Measurements from ENCODE around the gene CNN2.

DNA sequence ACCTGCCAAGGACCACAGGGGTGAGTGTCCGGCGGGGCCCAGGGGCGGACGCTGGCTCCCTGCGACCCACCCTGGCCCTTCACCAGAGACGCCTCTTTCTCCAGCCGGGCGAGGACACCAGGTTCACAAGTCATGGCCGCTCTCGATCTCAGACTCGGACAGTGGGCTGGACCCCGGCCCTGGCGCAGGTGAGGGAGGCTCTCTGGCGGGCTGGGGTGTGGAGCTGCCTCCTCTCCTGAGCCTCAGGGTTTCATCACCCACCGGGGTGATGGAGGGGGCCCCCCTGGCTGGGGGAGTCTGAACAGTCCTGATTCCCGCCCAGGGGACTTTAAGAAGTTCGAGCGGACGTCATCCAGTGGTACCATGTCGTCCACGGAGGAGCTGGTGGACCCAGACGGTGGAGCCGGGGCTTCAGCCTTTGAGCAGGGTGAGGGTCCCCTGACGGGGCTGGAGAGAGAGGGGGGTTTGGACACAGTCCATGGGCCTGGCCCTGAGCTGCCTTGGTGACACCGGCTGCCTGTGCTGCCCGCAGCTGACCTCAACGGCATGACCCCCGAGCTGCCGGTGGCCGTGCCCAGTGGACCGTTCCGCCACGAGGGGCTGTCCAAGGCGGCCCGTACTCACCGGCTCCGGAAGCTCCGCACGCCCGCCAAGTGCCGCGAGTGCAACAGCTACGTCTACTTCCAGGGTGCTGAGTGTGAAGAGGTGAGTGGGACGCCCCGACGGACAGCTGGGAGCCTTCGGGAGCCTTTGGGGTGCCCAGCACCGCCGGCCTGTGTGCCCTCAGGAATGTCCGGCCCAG, 54.2 kb downstream of the CNN2 start:
- no peak for TF ChIP-seq EZH2 (IDR thresholded peaks at IDR 0.05)
- no peak for TF ChIP-seq POLR2AphosphoS5 (IDR thresholded peaks at IDR 0.05; ENCODE audit: borderline replicate concordance, low read depth, low read length)
- no peak for TF ChIP-seq FOXP2 (optimal IDR thresholded peaks at IDR 0.05; ENCODE audit: control extremely low read depth, extremely low read length, insufficient read depth)
